ENCODE measurements around the gene RNASET2. TPM values are rescaled to one million over a fixed set of nuclear protein-coding genes. Genes with fewer than 3 reads are reported as not detected.

RNASET2 gene
- total and polyA plus RNA-seq, 4 donors, result 17.7 to 37.2 (median 25.0) TPM

DNA sequence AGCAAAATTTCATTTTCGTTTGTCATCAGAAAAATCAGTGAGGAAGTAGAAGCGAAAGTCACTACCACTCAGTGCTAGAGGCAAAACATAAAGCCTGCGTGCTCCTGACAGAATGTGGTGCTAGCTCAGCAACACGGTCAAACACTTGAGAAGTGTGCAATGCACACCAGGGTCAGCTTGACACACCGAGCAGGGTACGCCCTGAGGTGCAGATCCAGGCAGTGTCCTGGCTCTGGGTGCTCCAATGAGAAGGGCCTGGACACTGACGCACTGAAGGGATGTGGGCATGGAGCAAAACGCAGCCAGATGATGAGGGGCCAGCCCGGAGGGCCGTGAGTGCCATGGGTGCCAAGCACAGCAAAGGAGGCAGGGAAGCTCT is 5.9 kb downstream of the RNASET2 start:
- Histone ChIP-seq H3K9ac (ENCODE audit: low read depth in 1 of 2, low read length in 2 of 2) (no peak overlapping the region), H3K27me3 (ENCODE audit: control insufficient read depth in 4 of 4, insufficient read depth in 4 of 4, low read length in 3 of 4) (no peaks in the 10 kb centered on the region), H3K9me3 (ENCODE audit: control insufficient read depth in 4 of 4, low read length in 3 of 4) (no peaks in the 10 kb centered on the region), H3K4me1 (ENCODE audit: control insufficient read depth in 4 of 4, insufficient read depth in 4 of 4, low read length in 3 of 4) (peaks cover under 1 to 6% (median 1%) of the 10 kb centered on the region in 4 donors), H3K4me3 (ENCODE audit: low read depth in 1 of 3, low read length in 3 of 3) (no peak overlapping the region), H3K27ac (ENCODE audit: low read depth in 1 of 2, low read length in 2 of 2) (peak overlapping the region in 1 of 2 donors; percentile 24), H3K36me3 (ENCODE audit: control insufficient read depth in 4 of 4, insufficient read depth in 3 of 4, low read depth in 1 of 4, low read length in 3 of 4) (peaks cover 0 to 11% (median 3%) of the 10 kb centered on the region in 4 donors)
- TF ChIP-seq, protein P1, sequence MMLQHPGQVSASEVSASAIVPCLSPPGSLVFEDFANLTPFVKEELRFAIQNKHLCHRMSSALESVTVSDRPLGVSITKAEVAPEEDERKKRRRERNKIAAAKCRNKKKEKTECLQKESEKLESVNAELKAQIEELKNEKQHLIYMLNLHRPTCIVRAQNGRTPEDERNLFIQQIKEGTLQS (IDR thresholded peaks at IDR 0.05), result no peak
- TF ChIP-seq EGR1 (IDR thresholded peaks at IDR 0.05; ENCODE audit: low read depth in 2 of 2) (no peak), FOXA2 (IDR thresholded peaks at IDR 0.05) (no peak), MAX (IDR thresholded peaks at IDR 0.05) (no peak), YY1 (IDR thresholded peaks at IDR 0.05) (no peak), GABPA (IDR thresholded peaks at IDR 0.05 in 1 of 2, conservative IDR thresholded peaks at IDR 0.05 in 1 of 2) (no peak), FOXA1 (IDR thresholded peaks at IDR 0.05) (no peak), CTCF (IDR thresholded peaks at IDR 0.05; ENCODE audit: low read depth, low read length, missing input control) (no peak), HNF4A (conservative IDR thresholded peaks at IDR 0.05) (no peak), JUND (IDR thresholded peaks at IDR 0.05) (no peak), HNF4G (IDR thresholded peaks at IDR 0.05) (no peak), RAD21 (IDR thresholded peaks at IDR 0.05) (no peak)
- TF ChIP-seq, protein P2, sequence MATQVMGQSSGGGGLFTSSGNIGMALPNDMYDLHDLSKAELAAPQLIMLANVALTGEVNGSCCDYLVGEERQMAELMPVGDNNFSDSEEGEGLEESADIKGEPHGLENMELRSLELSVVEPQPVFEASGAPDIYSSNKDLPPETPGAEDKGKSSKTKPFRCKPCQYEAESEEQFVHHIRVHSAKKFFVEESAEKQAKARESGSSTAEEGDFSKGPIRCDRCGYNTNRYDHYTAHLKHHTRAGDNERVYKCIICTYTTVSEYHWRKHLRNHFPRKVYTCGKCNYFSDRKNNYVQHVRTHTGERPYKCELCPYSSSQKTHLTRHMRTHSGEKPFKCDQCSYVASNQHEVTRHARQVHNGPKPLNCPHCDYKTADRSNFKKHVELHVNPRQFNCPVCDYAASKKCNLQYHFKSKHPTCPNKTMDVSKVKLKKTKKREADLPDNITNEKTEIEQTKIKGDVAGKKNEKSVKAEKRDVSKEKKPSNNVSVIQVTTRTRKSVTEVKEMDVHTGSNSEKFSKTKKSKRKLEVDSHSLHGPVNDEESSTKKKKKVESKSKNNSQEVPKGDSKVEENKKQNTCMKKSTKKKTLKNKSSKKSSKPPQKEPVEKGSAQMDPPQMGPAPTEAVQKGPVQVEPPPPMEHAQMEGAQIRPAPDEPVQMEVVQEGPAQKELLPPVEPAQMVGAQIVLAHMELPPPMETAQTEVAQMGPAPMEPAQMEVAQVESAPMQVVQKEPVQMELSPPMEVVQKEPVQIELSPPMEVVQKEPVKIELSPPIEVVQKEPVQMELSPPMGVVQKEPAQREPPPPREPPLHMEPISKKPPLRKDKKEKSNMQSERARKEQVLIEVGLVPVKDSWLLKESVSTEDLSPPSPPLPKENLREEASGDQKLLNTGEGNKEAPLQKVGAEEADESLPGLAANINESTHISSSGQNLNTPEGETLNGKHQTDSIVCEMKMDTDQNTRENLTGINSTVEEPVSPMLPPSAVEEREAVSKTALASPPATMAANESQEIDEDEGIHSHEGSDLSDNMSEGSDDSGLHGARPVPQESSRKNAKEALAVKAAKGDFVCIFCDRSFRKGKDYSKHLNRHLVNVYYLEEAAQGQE (IDR thresholded peaks at IDR 0.05), result no peak
- TF ChIP-seq, protein P3, sequence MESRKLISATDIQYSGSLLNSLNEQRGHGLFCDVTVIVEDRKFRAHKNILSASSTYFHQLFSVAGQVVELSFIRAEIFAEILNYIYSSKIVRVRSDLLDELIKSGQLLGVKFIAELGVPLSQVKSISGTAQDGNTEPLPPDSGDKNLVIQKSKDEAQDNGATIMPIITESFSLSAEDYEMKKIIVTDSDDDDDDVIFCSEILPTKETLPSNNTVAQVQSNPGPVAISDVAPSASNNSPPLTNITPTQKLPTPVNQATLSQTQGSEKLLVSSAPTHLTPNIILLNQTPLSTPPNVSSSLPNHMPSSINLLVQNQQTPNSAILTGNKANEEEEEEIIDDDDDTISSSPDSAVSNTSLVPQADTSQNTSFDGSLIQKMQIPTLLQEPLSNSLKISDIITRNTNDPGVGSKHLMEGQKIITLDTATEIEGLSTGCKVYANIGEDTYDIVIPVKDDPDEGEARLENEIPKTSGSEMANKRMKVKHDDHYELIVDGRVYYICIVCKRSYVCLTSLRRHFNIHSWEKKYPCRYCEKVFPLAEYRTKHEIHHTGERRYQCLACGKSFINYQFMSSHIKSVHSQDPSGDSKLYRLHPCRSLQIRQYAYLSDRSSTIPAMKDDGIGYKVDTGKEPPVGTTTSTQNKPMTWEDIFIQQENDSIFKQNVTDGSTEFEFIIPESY (IDR thresholded peaks at IDR 0.05), result no peak
- 85% methylated on average over 10 of the region's 10 CpGs for WGBS
- no peak for DNase-seq (ENCODE audit: low spot score)

All from liver (tissue), 9 donors.